ENCODE results near the gene GSE1.

The GSE1 gene

DNA sequence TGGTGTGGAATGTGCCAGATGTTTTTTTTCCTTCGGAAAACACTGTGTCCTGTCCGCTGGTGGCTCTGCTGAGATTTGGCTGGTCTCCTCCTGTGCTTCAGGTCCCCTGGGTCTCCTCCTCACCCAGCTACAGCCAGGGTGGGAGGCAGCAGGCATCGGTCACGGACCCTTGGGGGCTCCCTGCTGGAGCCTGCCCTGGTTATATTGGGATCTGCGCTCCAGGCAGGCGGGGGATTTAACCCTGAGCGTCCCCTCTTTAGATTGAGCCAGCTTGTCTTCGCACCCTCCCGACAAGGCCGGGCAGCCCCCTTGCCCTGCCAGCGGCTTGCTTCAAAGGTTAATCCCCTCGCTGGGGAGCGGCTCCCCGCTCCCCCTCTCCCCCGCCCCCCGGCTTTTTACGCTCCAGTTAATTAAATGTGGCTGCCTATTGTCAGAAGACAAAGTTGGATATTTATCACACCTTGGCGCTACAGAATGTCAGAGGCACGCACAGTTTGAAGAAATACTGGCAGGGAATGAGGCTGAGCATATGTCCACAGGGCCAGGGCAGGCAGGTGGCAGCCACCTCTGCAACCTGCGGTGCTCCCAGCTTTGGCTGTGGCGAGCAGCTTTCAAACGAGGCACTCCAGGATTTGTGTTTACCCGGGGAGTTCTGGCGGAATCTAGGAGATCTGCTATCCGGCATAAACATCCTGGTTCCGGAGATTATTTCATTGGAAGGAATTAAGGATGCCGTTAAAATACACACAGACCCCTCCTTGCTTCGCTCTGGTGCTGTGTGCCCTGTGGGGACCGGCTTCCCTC lies 38.2 kb upstream of the GSE1 start:
- no peak for FAIRE-seq

DNA sequence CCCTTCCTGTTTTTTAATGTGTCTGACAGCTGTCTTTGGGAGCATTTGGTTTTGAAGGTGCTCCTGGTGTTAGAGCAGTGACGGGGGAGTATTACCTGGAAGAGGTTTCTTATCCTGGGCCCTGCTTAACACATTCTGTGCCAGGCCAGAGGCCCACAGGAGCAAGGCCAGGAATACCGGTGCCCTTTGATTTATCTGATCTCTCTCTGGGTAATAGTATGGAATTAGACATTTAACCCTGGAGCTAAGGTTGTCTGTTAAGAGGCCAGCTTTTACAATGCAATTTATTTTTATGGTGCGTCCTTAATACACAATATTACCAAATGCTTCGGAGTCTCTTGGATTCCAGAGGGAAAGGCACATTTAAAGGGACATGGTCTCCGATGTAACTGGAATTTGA lies 37.2 kb upstream of the GSE1 start:
- FAIRE-seq, result no peak

GRCh38 chr16:85576944-85577343 lies 36.2 kb upstream of the GSE1 start:
- FAIRE-seq, result no peak

DNA sequence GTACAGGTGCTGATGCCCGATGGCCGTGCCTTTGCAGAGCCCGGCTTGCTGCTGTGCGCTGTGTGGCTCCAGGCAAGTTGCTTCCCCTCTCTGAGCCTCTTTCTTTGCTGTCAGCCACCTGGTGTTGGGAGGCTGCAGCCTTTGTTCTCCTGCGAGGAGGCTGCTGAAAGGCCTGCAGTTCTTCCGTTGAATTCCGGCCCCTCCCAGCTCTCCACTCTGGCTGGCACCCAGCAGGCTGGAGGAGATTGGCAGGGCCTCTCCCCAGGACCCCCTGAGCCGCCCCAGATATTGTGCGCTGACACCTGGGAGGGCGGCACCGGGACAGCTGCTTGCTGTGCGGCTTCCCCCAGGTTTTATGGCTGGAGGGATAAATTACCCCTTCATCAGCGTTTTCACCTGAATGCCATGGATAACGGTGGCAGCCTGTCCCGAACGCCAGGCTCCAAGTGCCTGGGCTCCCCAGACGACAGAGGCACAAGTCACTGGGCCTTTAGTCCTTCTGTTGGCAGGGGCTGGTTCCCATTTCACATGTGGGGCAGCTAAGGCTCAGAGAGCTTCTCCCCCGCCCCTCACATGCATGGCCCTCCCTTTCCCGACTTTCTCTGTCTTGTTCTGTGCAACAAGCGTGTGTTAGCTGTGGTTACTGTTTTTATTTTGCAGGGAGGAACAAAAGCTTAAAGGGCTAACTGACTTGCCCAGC lies 35.1 kb upstream of the GSE1 start:
- FAIRE-seq, result no peak

GRCh38 chr16:85578599-85578948 lies 34.5 kb upstream of the GSE1 start:
- no peak for FAIRE-seq

- FAIRE-seq, result no peak
Measured at GRCh38 chr16:85579191-85579590, 33.9 kb upstream of the GSE1 start.

DNA sequence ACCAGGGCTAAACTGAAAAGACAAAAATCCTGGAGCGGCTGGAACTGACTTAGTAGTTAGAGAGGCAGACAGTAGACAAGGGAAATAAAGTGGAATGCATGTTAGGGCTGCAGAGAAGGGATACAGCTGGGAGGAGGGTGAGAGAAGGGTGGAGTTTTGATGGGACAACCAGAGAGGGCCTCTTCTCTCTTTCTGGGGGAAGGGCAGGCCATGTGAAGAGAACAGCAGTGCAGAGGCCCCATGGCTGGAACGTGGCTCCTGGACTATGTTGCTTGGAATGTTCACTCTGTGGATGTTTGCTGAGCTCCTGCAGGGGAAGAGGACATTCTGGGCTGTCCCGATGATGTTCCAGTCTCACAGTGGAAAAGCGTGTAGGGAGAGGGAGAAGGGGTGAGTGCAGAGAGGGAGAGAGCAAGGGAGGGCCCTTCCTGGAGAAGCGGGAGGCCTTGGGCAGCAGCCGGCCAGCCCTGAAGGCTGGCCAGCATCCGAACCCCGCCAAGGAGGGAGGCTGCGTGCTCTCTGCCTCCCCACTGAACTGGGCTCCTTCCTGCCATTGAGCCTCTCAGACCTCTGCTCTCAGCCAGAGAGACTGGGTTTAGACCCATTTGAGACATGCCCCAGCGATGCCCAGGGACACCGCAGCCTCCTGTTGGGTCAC lies 33.1 kb upstream of the GSE1 start:
- no peak for FAIRE-seq

DNA sequence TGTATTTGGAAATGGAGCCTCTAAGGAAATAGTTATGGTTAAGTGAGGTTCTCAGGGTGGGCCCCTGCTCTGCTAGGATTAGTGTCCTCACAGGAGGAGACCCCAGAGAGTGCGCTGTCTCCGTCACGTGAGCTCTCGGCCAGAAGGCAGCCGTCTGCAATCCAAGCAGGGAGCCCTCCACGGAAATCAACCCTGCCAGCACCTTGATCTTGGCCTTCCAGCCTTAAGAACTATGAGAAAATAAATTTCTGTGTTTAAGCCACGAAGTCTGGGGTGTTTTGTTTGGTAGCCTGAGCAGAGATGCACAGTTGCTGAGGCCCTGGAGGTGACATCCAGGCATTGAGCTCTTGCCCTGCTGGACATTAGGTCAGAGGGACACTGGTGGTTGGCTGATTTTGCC lies 32.4 kb upstream of the GSE1 start:
- FAIRE-seq, result no peak

DNA sequence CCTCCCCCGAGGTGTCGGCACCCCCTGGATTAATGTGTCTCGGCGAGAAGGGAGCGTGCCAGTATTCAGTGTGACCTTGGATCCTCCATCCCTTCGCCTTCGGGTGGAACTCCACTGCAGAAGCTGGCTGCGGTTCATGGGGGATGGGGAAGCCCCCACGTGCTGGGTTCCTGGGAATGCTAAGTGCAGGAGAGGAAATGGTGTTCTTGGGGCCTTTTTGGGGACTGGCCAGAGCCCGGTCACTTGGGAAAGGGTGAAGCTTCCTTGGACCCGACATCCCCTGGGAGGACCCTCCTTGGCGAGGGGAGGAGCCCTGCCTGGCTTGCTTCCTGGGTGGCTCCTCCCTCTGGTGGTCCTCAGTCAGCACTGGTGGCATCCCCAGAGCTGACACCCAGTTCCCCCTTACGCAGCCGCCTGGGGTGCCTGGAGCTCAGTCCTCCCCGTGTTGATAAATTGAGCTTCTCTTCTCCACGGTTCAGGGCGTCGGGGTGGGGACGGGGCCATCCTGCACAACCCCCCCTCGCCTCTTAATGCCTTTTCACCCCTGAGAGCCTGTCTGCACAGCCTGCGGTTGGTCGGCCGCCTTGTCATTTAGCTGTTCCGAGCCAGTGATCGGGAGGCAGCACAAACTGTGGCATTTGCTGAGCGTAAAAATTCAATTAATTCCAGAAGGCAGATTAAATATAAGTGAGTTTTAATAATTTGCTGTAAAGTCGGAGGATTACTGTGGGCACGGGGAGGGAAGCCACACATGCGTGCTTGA lies 30.7 kb upstream of the GSE1 start:
- no peak for FAIRE-seq

DNA sequence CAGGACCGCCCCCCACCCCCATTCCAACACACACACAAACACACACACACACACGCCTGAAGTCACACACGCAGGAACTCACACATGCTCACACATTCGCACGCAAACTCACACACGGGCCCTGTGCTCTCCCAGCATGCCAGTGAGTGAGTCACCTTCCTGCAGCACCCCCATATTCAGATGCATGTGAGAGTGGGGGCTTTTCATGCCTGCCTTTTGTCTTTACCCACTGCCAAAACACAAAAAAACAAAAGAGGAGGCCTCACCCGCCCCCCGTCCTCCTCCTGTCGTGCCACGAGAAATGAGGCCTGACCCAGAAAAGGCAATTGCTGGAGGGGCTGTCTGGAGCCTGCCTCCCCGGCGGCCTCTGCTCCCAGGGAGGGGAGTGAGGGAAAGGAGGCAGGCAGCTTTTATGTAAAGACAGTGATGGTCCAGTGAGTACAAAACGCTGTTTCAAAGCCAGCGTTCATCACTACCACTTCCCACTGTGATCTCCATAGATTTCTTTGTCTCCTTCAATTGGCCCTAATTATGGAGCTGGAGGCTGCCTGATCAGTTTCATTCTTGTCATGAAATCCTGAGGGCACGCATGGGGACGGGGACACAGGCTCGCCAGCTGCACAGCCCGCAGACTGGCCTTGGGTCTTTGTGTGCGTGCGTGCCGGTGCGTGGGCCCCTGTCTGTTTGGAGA lies 29.5 kb upstream of the GSE1 start:
- no peak for FAIRE-seq

DNA sequence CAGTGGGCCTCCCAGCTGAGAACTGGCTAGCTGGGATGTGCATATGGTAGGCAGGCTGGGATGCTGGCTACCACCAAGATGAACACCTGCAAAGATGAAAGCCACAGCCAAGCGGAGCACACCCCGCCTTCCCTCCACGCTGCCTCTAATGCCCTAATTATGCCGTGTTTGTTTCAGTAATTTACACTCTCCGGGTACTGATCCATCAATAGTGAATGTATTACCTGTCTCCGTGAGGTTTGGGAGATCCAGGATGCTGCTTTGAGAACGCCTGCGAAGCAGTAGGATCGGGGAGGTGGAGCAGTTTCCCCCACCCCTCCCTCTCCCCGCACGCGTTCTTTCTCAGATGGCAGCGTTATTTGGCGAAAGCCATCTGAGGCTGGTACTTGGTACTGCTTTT lies 28.9 kb upstream of the GSE1 start:
- FAIRE-seq, result no peak

GRCh38 chr16:85584819-85585282 lies 28.3 kb upstream of the GSE1 start:
- no peak for FAIRE-seq

DNA sequence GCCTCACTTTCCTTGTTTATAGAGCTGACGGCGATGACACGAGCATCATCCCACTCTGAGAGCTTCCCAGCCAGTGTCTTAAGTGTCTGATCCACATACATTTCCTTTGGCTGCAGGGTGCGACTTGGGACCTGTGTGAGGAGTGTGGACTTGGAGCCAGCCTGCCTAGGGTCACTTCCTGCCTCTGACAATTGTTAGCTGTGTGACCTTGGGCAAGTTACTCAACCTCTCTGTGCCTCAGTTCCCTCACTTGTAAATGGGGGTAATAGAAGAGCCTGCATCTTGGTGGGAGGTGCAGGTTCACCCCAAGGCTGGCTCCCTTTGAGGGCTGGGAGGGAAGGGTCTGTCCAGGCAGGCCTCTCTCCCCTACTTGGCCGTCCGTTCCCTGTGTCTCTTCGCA lies 27.4 kb upstream of the GSE1 start:
- FAIRE-seq, result no peak

DNA sequence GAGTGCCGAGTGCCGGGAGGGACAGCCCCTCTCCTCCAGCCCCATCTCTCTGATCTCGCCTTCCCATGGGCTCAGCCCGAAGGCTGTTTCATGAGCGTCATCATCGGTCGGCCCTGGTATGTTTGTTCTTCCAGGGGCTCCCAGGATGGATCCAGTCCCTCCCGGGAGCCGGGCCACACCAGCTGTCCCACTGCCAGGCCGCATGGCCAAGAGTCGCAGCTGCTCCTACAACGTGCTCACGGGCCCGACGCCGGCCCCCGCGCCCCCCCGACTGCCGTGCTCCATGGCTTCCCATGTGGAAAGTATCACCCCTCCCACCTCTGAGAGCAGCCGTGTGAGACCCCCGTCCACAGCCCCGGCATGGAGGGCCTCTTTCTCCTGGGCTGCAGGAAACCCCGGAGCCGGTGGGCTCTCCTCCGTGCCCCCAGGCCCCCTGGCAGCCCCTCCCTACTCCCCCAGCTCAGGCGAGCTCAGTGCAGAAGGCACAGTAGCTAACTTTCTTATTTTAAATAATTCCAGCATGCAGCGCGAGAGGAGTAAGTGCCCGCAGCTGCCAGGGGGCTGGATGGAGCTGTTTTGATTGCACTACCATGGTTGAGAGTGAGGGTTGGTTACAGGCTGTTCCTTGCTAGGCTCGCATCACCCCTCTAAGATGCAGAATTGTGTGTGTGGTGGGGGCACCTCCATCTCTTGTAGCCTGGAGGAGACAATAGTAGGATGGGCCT lies 26.6 kb upstream of the GSE1 start:
- FAIRE-seq, result no peak

- FAIRE-seq, result no peak
Measured at GRCh38 chr16:85587762-85588556, 25.2 kb upstream of the GSE1 start.

DNA sequence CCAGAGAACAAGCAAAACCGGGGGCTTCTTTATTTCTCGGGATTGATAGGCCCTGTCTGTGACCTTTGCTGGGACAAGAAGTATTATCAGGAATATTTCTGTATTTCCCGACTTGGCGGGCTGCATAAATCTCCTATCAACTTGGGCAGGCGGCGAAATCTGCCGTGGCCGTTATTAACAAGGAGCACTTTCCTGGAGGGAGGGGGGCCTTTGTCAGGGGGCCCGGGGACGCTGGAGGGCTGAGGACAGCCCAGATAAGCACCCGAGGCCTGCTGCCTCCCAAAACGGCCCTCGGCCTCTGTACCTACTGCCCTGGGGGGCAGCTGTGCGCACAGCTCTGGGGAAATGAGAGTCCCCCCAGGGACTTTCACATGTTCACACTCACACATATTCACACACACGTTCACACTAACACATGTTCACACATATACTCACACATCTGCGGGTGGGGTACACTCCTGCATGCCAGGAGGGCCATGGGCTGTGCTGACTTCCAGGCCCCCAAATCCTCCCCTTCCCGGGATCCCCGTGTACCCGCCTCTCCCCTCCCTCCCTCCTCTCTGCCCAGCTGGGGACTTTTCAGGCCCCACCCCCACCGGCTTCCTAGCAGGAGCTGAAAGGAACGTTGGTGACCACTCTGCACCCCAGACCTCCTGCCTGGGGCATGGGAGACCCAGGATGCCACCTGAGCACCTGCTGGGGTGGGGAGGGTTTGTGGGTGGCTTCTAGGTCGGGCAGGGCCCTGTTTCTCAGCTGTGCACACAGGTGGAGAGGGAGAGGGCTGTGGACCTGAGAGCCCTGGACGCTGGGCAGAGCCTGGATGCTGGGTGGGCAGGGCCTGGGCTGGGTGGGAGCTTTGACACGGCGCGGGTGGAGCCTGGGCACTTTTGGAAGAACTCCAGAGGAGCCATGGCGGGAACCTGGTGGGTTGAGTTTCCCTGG lies 24.3 kb upstream of the GSE1 start:
- no peak for FAIRE-seq

DNA sequence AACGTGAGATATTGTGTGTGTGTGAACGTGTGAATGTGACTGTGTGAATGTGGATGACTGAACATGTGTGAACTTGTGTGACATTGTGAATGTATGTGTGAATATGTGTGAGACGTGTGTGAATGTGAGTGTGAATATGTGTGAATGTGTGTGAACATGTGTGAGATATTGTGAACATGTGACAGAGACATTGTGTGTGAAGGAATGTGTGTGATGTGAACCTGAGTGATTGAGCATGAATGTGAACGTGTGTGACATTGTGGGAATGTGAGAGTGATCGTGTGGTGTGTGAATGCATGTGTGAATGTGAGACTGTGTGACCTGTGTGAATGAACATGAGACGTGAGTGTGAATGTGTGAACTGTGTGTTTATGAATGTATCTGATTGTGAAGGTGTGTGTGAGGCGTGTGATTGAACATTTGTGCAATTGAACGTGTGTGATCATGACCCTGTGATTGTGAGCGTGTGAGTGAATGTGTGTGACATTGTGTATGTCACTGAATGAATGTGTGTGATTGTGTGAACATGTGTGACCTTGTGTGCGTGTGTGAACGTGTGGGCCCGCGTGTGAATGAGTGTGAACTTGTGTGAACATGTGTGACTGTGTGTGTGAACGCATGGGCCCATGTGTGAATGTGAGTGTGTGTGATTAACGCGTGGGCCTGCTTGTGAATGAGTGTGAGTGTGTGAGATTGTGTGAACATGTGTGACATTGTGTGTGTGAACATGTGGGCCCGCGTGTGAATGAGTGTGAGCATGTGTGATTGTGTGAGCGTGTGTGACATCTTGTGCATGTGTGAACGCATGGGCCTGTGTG lies 23.2 kb upstream of the GSE1 start:
- no peak for FAIRE-seq

DNA sequence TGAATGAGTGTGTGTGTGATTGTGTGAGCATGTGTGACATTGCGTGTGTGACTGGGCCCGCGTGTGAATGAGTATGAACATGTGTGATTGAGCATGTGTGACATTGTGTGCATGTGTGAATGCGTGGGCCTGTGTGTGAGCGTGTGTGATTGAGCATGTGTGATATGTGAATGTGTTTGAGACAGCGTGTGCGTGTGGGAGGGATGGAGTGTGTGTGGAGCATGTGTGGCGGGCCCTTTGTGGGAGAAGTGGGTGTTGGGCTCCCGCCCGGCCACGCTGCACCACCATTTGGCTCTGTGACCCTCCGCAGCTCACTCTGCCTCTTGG lies 22.7 kb upstream of the GSE1 start:
- FAIRE-seq, result no peak

- FAIRE-seq, result no peak
Measured at GRCh38 chr16:85591381-85591780, 21.7 kb upstream of the GSE1 start.
